GM19099 (cell line): ENCODE measurements around the gene MAGEA10.

Experiments
- POLR2A ChIP-seq: IDR thresholded peaks from 3 replicates; pipeline ENCODE4 v1.6.1; 2011; ENCODE audit warnings: low read depth; ENCODE audit not compliant: insufficient read length; ENCODE audit errors: extremely low read depth

The MAGEA10 gene

GRCh38 chrX:152138388-152138784 lies at the start of gene MAGEA10:
Gene MAGEA10 (minus strand): TSS chrX:152138577. CDS start chrX:152135620, 2,957 bp downstream.
- no peak for TF ChIP-seq POLR2A

GRCh38 chrX:152177497-152178269 lies 39.3 kb upstream of the MAGEA10 start:
- no peak for TF ChIP-seq POLR2A

GRCh38 chrX:152177052-152177451 lies 38.7 kb upstream of the MAGEA10 start:
- no peak for TF ChIP-seq POLR2A

GRCh38 chrX:152170621-152171020 lies 32.2 kb upstream of the MAGEA10 start:
- no peak for TF ChIP-seq POLR2A

- no peak for TF ChIP-seq POLR2A
Observed at GRCh38 chrX:152165033-152165743, 26.8 kb upstream of the MAGEA10 start.

GRCh38 chrX:152157042-152157441 lies 18.7 kb upstream of the MAGEA10 start:
- TF ChIP-seq POLR2A: no peak

- TF ChIP-seq POLR2A: no peak
Observed at GRCh38 chrX:152155766-152156310, 17.5 kb upstream of the MAGEA10 start.

- no peak for TF ChIP-seq POLR2A
Observed at GRCh38 chrX:152154050-152154449, 15.7 kb upstream of the MAGEA10 start.

- no peak for TF ChIP-seq POLR2A
Observed at GRCh38 chrX:152151256-152151655, 12.9 kb upstream of the MAGEA10 start.

GRCh38 chrX:152149648-152150047 lies 11.3 kb upstream of the MAGEA10 start:
- TF ChIP-seq POLR2A: no peak

- no peak for TF ChIP-seq POLR2A
Observed at GRCh38 chrX:152139589-152139988, 1.2 kb upstream of the MAGEA10 start.

GRCh38 chrX:152137771-152138387 lies 498 bp downstream of the MAGEA10 start:
- no peak for TF ChIP-seq POLR2A

- no peak for TF ChIP-seq POLR2A
Observed at GRCh38 chrX:152136312-152136711, 2.1 kb downstream of the MAGEA10 start.

- TF ChIP-seq POLR2A: no peak
Observed at GRCh38 chrX:152131525-152131924, 6.9 kb downstream of the MAGEA10 start.

GRCh38 chrX:152117305-152117704 lies 21.1 kb downstream of the MAGEA10 start:
- no peak for TF ChIP-seq POLR2A

- TF ChIP-seq POLR2A: no peak
Observed at GRCh38 chrX:152108527-152108926, 29.9 kb downstream of the MAGEA10 start.

- TF ChIP-seq POLR2A: no peak
Observed at GRCh38 chrX:152103866-152104265, 34.5 kb downstream of the MAGEA10 start.
